ENCODE measurements around the gene ZNF664.

Gene ZNF664

DNA sequence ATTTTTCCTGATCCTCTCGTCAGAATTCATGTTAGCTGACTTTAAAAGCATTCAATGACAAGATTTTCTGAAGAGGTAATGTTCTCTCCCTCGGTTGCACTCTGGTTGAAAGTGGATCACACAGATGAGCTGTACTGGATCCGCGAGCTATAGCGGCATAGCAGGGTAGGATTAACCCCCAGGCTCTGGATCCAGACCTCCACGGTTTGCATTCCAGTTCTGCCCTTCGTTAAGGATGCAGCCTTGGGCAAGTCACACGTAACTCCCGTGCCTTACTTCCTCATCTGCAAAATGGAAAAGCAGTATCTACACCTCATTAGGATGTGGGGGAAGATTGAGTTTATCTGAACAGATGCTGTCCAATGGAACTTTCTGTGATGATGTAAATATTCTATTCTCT is 14.1 kb upstream of the ZNF664 start:
- DNase-seq (ENCODE audit: low read depth in 2 of 2): no peak

DNA sequence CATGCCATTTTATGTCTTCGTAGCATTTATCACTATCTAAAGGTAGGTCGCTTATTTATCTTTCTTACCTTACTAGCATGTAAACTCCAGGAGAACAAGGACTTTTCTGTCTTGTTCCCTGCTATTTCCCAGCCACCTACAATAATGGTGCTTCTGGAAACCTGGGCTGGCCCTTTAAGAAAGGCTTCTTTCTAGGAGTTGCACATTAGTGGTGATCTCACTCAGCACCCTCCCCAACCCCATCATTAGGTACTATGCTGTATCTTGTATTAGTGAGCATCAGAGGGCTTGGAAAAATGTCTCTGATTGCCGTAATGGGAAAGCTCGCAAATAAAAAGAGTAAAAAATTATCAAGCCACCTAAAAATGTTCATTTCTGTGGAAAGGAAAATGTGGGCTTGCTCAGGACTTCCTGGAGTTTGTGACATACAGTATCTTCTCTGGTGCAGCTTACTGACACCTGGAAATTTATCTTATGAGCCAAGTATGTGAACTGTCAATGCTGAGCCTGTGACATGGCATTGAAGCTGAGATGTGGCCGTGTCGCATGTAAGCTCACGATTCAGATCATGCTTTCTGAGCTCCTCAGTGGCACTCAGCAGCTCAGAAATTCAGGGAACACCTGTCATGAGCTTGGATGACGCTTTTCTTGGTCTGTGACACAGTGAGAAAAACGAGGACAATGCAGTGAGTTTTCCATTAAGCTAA is 12.8 kb upstream of the ZNF664 start:
- no peak for DNase-seq (ENCODE audit: low read depth in 2 of 2)

DNA sequence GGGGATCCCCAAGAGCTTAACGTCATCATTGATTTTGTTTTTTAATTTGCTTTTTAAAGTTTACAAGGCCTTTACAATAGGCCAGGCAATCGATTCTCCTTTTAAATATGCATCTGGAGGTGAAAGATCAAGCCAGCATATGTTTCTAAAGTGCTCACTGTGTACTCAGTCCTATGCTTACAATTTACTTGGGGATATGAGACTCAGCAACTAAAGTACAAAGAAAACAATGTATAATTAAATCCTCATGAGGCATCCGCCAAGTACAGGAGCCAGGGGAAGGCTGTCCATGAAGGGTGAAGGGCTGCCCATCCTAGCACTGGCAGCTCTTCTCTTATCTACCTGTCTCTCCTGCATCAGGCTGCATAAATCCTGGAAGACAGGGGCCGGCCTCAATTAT is 12.2 kb upstream of the ZNF664 start:
- DNase-seq (ENCODE audit: low read depth in 2 of 2): no peak

GRCh38 chr12:123961585-123962345 is 11.2 kb upstream of the ZNF664 start:
- DNase-seq (ENCODE audit: low read depth in 2 of 2): no peak

DNA sequence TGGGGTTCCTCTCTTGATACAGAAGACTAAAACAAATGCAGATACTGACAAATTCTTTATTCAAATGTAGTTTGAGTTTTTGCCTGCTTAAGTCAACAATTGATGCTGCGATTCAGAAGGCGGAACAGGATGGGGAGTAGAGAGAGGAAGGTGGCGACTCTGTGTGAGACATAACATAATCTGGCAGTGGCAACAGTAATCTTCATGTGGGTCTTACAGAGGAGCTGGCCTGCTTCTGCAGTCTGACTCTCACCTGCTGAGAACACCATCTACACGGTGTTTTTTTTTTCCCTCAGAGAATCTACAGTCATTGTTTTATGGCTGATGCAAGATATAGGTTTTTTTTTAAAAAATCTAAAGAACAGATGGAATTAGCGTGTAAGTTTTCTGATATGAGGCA is 10.5 kb upstream of the ZNF664 start:
- no peak for DNase-seq (ENCODE audit: low read depth in 2 of 2)

DNA sequence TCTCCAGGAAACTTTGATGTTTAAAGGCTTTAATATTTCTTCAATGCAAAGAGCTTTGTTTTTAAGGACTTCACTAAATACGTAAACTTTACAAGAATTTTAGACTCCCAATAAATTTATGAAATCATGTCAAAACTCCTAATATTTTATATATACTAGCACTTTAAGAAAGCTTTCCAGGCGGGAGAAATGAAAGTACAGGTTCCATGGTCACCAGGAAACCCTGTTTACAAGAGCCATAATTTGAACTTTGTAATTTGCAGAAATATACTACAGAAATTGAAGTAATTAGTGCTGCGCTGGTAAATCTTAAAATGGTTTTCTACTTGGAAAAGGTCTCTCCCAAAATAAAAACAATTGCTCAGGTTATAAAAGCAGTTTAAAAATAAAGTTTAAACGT is 9.2 kb upstream of the ZNF664 start:
- no peak for DNase-seq (ENCODE audit: low read depth in 2 of 2)

GRCh38 chr12:123965382-123965781 is 7.6 kb upstream of the ZNF664 start:
- DNase-seq (ENCODE audit: low read depth in 2 of 2): no peak

GRCh38 chr12:123966596-123966995 is 6.4 kb upstream of the ZNF664 start:
- DNase-seq (ENCODE audit: low read depth in 2 of 2): no peak

DNA sequence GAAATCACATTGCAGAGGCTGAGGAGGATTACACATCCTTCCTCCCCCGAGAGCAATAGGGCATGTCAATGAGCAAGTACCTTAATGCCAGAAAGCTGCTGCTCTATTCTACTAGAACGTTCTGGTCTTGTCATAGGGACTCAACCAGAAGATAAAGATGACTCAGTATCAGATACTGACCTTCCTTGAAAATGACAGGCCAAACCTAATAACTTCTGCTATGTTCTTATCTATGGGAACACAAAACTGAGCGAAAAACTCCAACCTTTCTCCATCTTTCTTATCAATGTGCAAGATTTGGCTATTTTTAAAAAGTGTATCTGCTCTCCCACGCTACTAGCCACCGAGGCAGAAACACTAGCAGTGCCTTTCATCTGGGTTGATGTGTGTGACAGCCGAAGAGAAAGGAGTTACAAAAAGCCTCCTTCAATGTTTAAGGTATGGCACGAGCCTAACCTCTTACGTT is 5.9 kb upstream of the ZNF664 start:
- DNase-seq (ENCODE audit: low read depth in 2 of 2): no peak

GRCh38 chr12:123971449-123971769 is 1.6 kb upstream of the ZNF664 start:
- no peak for DNase-seq (ENCODE audit: low read depth in 2 of 2)

GRCh38 chr12:123971770-123972456 is 1.1 kb upstream of the ZNF664 start:
- no peak for DNase-seq (ENCODE audit: low read depth in 2 of 2)

DNA sequence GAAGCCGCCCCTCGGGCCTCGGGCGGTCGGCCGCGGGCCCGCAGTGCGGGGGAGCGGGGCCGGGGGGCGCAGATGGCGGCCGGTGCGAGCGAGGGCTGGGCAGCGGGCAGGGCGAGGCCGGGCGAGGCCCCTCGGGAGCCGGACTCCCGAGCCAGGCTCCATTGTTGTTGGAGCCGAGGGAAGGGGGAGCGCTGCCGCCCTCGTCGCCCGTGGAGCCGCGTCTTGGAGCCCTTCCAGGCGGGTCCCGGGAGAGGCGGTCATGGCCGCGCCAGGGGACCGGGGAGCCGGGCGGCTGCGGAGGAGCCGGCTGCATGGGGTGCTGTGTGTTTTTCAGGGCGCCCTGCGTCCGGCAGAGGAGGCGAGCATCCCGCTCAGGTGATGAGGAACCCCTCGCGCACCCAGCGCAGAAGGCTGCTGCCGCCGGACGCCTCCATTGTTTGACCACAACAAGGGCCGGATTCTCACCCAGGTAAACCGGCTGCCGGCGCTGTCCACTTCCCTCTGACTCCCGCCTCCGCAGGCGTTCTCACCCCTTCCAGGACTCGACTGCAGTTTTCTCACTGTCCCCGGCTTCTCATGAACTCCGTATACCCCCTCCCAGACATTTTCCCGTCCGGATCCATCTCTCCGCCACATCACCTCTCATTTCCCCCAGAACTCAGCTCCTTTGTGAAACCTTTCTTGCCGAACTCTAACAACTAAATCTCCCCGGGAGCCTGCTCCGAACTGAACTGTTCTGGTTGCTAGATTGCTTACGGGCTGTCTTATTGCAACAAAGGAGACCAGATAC is 732 bp downstream of the ZNF664 start:
- DNase-seq (ENCODE audit: low read depth in 2 of 2): no peak

DNA sequence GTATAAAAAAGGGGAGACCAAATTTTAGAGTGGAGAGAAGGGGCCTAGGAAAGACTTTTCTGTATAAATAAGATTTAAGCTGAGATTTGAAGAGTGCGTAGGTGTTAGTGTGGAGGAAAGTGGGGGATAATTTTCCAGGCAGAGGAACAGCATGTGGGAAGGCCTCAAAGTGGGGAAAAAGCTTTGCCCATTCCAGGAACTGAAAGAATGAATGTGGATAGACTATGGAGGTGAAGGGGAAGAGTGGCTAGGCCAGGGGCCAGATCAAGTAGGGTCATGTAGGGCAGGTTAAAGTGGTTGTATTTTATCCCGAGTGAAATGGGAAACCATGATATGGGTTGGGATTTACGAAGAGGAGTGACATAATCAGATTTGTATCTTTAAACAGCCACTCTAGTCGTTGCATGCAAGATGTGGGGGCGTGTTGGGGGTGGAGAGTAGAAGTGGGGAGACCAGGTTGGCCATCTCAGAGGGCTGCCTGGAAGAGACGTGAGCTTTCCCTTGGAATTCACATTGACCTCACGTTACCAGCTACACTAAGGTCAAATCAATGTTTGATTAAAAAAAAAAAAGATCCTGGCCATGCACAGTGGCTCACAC is 3.3 kb downstream of the ZNF664 start:
- no peak for DNase-seq (ENCODE audit: low read depth in 2 of 2)

- DNase-seq (ENCODE audit: low read depth in 2 of 2): no peak
These were observed 6.6 kb downstream of the ZNF664 start for GRCh38 chr12:123979566-123979965.

- DNase-seq (ENCODE audit: low read depth in 2 of 2): no peak
These were observed 9.3 kb downstream of the ZNF664 start for GRCh38 chr12:123982269-123982668.

- no peak for DNase-seq (ENCODE audit: low read depth in 2 of 2)
These were observed 10.9 kb downstream of the ZNF664 start for GRCh38 chr12:123983822-123984485.

- no peak for DNase-seq (ENCODE audit: low read depth in 2 of 2)
These were observed 11.9 kb downstream of the ZNF664 start for GRCh38 chr12:123984903-123985302.

DNA sequence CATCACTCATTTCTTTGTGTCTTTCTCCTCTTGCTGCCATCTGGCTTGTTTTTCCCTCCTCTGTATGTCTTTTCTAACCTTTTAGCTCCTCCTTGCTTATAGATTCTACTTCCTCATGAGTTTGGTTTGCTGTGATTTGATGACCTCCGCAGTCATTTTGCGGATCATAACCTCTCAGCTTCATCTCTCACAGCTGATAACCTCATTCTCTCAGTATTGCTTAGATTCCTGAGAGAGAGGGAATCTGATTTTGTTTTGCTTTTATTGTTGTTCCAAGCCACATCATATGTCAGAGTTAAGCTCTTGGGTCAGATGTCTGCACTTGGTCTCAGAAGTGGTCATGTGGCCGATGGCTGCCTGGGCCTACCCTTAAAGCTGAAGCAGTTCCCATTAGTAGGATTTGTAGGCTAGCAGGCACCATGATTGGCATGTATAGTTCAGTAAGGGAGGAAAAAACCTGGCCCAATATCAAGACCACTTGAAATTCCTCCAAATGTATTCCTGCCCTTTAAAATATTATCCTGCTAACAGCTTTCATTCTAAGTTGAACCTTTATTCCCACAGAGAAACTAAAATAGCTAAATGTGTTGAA is 13.5 kb downstream of the ZNF664 start:
- DNase-seq (ENCODE audit: low read depth in 2 of 2): no peak

DNA sequence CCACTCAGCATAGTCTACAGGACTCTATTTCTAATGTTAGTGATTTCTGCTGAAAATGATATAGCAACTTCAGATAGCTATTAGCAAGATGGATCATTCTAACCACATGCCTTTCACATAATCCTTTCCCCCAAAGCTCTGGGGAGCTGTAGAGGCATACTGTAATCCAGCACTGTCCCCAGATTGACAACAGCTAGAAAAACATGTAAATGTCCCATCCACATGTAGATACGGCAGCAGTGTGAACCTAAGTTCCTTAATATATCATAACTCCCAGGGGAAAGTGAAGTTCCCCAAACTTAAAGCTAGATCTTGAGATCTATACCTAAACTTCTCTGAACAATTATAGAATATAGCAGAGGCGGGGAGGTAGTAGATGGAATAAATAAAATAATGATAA is 14.0 kb downstream of the ZNF664 start:
- no peak for DNase-seq (ENCODE audit: low read depth in 2 of 2)

DNA sequence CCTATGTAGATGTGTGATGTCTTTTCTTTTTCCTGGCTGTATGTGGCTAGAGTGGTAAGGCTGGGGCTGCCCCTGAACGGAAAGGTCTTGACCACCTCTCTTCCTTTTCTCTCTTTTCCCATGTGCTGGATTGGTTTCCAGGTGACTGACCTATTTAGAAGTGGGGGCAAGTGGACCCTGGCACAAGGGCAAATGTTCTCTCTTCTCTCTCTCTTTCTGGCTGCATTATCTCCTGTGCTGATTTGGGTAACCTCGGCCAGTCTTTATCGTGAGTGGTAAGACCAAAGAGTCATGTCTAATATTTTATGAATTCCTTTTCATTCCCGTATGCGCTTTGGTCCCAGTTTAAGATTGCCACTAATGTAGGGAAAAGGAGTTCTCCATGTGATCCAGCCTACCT is 16.2 kb downstream of the ZNF664 start:
- DNase-seq (ENCODE audit: low read depth in 2 of 2): no peak

- DNase-seq (ENCODE audit: low read depth in 2 of 2): no peak
These were observed 16.7 kb downstream of the ZNF664 start for GRCh38 chr12:123989753-123990152.
